ENCODE results near the gene SRRM5.
"Not testable (repeated sequence)": the region's sequence is repeated elsewhere in the genome, so short reads cannot be mapped to it uniquely, and the experiment has no call there.

- TF ChIP-seq POLR2A (IDR thresholded peaks at IDR 0.05; ENCODE audit: low read length); GATA1 (IDR thresholded peaks at IDR 0.05; ENCODE audit: low read depth, low read length): not testable (repeated sequence)
These were observed 23.7 kb downstream of the SRRM5 start for GRCh38 chr19:43635561-43635940.
